SK-N-SH (cell line): ENCODE data around the gene MCM9. TPM values are rescaled to one million over a fixed set of nuclear protein-coding genes. Genes with fewer than 3 reads are reported as not detected.

ENCODE experiments used
- CTCF ChIA-PET: fragments of 300-600, 350-600 bp; formaldehyde crosslinking; extraction: SDS; loops from one replicate; lab custom pipeline; 2021; lab: Yijun Ruan, JAX
- POLR2A ChIA-PET: fragments of 350-600 bp; sonication (Branson Sonifier 250); formaldehyde crosslinking; extraction: SDS; loops from one replicate; lab custom pipeline; 2020; ENCODE audit warnings: antibody characterized with exemption, inconsistent platforms; lab: Yijun Ruan, JAX
- DNase-seq: peaks from one replicate; pipeline ENCODE4 v3.0.0; 2012
- H2AFZ ChIP-seq: fragments of 200-600 bp; sonication (generic); 2 replicates; pipeline ENCODE4 v1.8.1; 2016; ENCODE audit warnings: antibody characterized with exemption, mild to moderate bottlenecking, low read depth
- H3F3A ChIP-seq: fragments of 200-600 bp; sonication (generic); replicated peaks from 2 replicates; pipeline ENCODE3; 2016; ENCODE audit warnings: antibody characterized with exemption, mild to moderate bottlenecking; ENCODE audit not compliant: insufficient read depth
- H3K27ac ChIP-seq, 2 experiments: fragments of 200-500 bp in 1 of 2; fragments of 200-600 bp in 1 of 2; sonication (Bioruptor generic) in 1 of 2; sonication (generic), shearing (Covaris generic) in 1 of 2; 2 replicates each; pipeline versions ENCODE4 v1.5.1 to v1.6.1; 2014 to 2016; ENCODE audit warnings: low read depth in 2 of 2, inconsistent platforms in 1 of 2, low read length in 1 of 2, mild to moderate bottlenecking in 1 of 2, mixed read lengths in 1 of 2
- H3K27me3 ChIP-seq: fragments of 200-600 bp; sonication (generic), shearing (Covaris generic); 2 replicates; pipeline ENCODE4 v1.6.1; 2016; ENCODE audit warnings: mixed run types; ENCODE audit not compliant: insufficient read depth
- H3K36me3 ChIP-seq, 2 experiments: fragments of 200-500 bp in 1 of 2; fragments of 200-600 bp in 1 of 2; sonication (Bioruptor generic) in 1 of 2; sonication (generic) in 1 of 2; replicated peaks in 1 of 2; 2 replicates each; pipeline versions ENCODE3 to v1.5.1; 2014 to 2016; ENCODE audit warnings: low read length in 1 of 2, mild to moderate bottlenecking in 1 of 2; ENCODE audit not compliant: insufficient read depth in 2 of 2, control insufficient read depth in 1 of 2
- H3K4me1 ChIP-seq, 2 experiments: fragments of 200-500 bp in 1 of 2; fragments of 200-600 bp in 1 of 2; sonication (Bioruptor generic) in 1 of 2; sonication (generic), shearing (Covaris generic) in 1 of 2; 2 replicates each; pipeline versions ENCODE4 v1.5.1 to v1.6.1; 2014 to 2016; ENCODE audit warnings: low read depth in 1 of 2, low read length in 1 of 2, mixed run types in 1 of 2; ENCODE audit not compliant: insufficient read depth in 2 of 2, control insufficient read depth in 1 of 2
- H3K4me2 ChIP-seq: fragments of 200-600 bp; sonication (generic), shearing (Covaris generic); 2 replicates; pipeline ENCODE4 v1.6.1; 2017; ENCODE audit warnings: mixed run types
- H3K4me3 ChIP-seq, 2 experiments: fragments of 200-500 bp in 1 of 2; fragments of 200-600 bp in 1 of 2; sonication (Bioruptor generic) in 1 of 2; sonication (generic), shearing (Covaris generic) in 1 of 2; 2 replicates each; pipeline versions ENCODE4 v1.5.1 to v1.8.1; 2014 to 2016; ENCODE audit warnings: low read depth in 2 of 2, inconsistent platforms in 1 of 2, low read length in 1 of 2, mild to moderate bottlenecking in 1 of 2, mixed read lengths in 1 of 2, moderate library complexity in 1 of 2
- H3K79me2 ChIP-seq: fragments of 200-600 bp; sonication (generic); 2 replicates; pipeline ENCODE4 v1.8.1; 2017; ENCODE audit warnings: mild to moderate bottlenecking; ENCODE audit not compliant: insufficient read depth
- H3K9ac ChIP-seq: fragments of 200-600 bp; sonication (generic); 2 replicates; pipeline ENCODE4 v1.6.1; 2017; ENCODE audit warnings: mixed run types
- H3K9me2 ChIP-seq: fragments of 200-600 bp; sonication (generic); 2 replicates; pipeline ENCODE4 v1.6.1; 2017; ENCODE audit warnings: mixed run types
- H3K9me3 ChIP-seq: fragments of 200-600 bp; sonication (generic); 2 replicates; pipeline ENCODE4 v1.6.1; 2017; ENCODE audit warnings: mixed run types, mild to moderate bottlenecking, moderate library complexity
- H4K20me1 ChIP-seq: fragments of 200-600 bp; sonication (generic); 2 replicates; pipeline ENCODE4 v1.6.1; 2017; ENCODE audit warnings: mild to moderate bottlenecking, mixed run types; ENCODE audit not compliant: insufficient read depth
- EZH2phosphoT487 ChIP-seq: fragments of 200-600 bp; sonication (generic); IDR thresholded peaks from 2 replicates; pipeline ENCODE4 v1.6.1; 2017; ENCODE audit warnings: low read depth, mixed run types, mild to moderate bottlenecking, antibody characterized with exemption, moderate library complexity, borderline replicate concordance
- FOSL2 ChIP-seq: IDR thresholded peaks from 2 replicates; pipeline ENCODE4 v1.4.0; 2012; ENCODE audit warnings: low read depth, mild to moderate bottlenecking, moderate library complexity, borderline replicate concordance
- FOXJ3 ChIP-seq: sonication (generic); formaldehyde crosslinking; IDR thresholded peaks from 2 replicates; pipeline ENCODE4 v1.5.1; 2020; ENCODE audit warnings: mild to moderate bottlenecking, missing genetic modification reagents
- JUND ChIP-seq: IDR thresholded peaks from 2 replicates; pipeline ENCODE4 v1.4.0; 2012
- MEF2A ChIP-seq: IDR thresholded peaks from 2 replicates; pipeline ENCODE4 v1.4.0; 2012; ENCODE audit warnings: low read depth, borderline replicate concordance
- NFIC ChIP-seq: IDR thresholded peaks from 2 replicates; pipeline ENCODE4 v1.4.0; 2012; ENCODE audit warnings: borderline replicate concordance
- NRF1 ChIP-seq: IDR thresholded peaks from 2 replicates; pipeline ENCODE4 v1.6.1; 2012; ENCODE audit warnings: low read depth, mild to moderate bottlenecking, low read length
- POLR2AphosphoS5 ChIP-seq: IDR thresholded peaks from 2 replicates; pipeline ENCODE4 v1.6.1; 2012; ENCODE audit warnings: low read depth, low read length
- RCOR1 ChIP-seq: fragments of 150-350 bp; IDR thresholded peaks from 2 replicates; pipeline ENCODE4 v1.6.1; 2017; ENCODE audit warnings: antibody characterized with exemption, low read length
- SIN3A ChIP-seq: IDR thresholded peaks from 2 replicates; pipeline ENCODE4 v1.6.1; 2012; ENCODE audit warnings: low read depth, mild to moderate bottlenecking, low read length, moderate library complexity, borderline replicate concordance
- TAF1 ChIP-seq: IDR thresholded peaks from 2 replicates; pipeline ENCODE4 v1.6.1; 2012; ENCODE audit warnings: low read depth, mild to moderate bottlenecking, low read length, moderate library complexity, borderline replicate concordance
- TCF12 ChIP-seq: IDR thresholded peaks from 2 replicates; pipeline ENCODE4 v1.4.0; 2012
- TEAD4 ChIP-seq: IDR thresholded peaks from 2 replicates; pipeline ENCODE4 v1.4.0; 2012; ENCODE audit warnings: mild to moderate bottlenecking, borderline replicate concordance; ENCODE audit not compliant: insufficient read depth
- YY1 ChIP-seq: IDR thresholded peaks from 2 replicates; pipeline ENCODE4 v1.4.0; 2012; ENCODE audit warnings: low read depth, mild to moderate bottlenecking
- WGBS: methylation state at CpG from one replicate; pipeline ENCODE4 v1.1.6; 2017; ENCODE audit warnings: low lambda C conversion rate; 5-methylcytosine and 5-hydroxymethylcytosine counted together
- polyA plus RNA-seq, 3 experiments: library from polyadenylated mRNA; depleted of rRNA; stranded (reverse); fragments of >200 nt; gene quantifications; 2 replicates each; pipeline ENCODE4 v1.2.3, GENCODE V29; 2012
- TF ChIP-seq, protein P1 (sequence below): IDR thresholded peaks from 2 replicates; pipeline ENCODE4; 2012
- TF ChIP-seq, protein P2 (sequence below): IDR thresholded peaks from 2 replicates; pipeline ENCODE4 v1.4.0; 2012; ENCODE audit warnings: low read depth, borderline replicate concordance
- TF ChIP-seq, protein P3 (sequence below): fragments of 150-350 bp; IDR thresholded peaks from 2 replicates; pipeline ENCODE4 v1.6.1; 2017; ENCODE audit warnings: antibody characterized with exemption, low read length, low read depth, borderline replicate concordance

Gene MCM9
- polyA plus RNA-seq, 1 of the 3 experiments (the other 2 are of a cell fraction), result 1.7 TPM

- Histone ChIP-seq H3K27me3 (no peaks in the 10 kb centered on the region), H3K4me1 (peaks cover 0 to 5% of the 10 kb centered on the region in 2 experiments; a peak in 1 of 4 replicates), H3K36me3 (peaks cover 67 to 72% of the 10 kb centered on the region in 2 experiments), H4K20me1 (no peaks in the 10 kb centered on the region), H3K9me2 (no peaks in the 10 kb centered on the region), H3K79me2 (peaks cover 7% of the 10 kb centered on the region; the same call in 1 of the 2 replicates), H3K4me2 (no peak overlapping the region), H3K27ac (no peak overlapping the region), H3F3A (no peaks in the 10 kb centered on the region), H3K9ac (no peak overlapping the region), H2AFZ (no peak overlapping the region), H3K4me3 (no peak overlapping the region), H3K9me3 (no peaks in the 10 kb centered on the region)
- 94% methylated on average over 1 of the region's 1 CpG for WGBS
- no peak for DNase-seq
- TF ChIP-seq, protein P1, sequence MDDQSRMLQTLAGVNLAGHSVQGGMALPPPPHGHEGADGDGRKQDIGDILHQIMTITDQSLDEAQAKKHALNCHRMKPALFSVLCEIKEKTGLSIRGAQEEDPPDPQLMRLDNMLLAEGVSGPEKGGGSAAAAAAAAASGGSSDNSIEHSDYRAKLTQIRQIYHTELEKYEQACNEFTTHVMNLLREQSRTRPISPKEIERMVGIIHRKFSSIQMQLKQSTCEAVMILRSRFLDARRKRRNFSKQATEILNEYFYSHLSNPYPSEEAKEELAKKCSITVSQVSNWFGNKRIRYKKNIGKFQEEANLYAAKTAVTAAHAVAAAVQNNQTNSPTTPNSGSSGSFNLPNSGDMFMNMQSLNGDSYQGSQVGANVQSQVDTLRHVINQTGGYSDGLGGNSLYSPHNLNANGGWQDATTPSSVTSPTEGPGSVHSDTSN, result no peak
- no peak for TF ChIP-seq TAF1
- TF ChIP-seq TCF12, result no peak
- TF ChIP-seq JUND, result no peak
- no peak for TF ChIP-seq FOXJ3
- TF ChIP-seq FOSL2, result no peak
- TF ChIP-seq MEF2A, result no peak
- TF ChIP-seq NRF1, result no peak
- TF ChIP-seq, protein P2, sequence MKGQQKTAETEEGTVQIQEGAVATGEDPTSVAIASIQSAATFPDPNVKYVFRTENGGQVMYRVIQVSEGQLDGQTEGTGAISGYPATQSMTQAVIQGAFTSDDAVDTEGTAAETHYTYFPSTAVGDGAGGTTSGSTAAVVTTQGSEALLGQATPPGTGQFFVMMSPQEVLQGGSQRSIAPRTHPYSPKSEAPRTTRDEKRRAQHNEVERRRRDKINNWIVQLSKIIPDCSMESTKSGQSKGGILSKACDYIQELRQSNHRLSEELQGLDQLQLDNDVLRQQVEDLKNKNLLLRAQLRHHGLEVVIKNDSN, result no peak
- no peak for TF ChIP-seq SIN3A
- TF ChIP-seq NFIC, result no peak
- TF ChIP-seq POLR2AphosphoS5, result no peak
- no peak for TF ChIP-seq RCOR1
- no peak for TF ChIP-seq YY1
- TF ChIP-seq, protein P3, sequence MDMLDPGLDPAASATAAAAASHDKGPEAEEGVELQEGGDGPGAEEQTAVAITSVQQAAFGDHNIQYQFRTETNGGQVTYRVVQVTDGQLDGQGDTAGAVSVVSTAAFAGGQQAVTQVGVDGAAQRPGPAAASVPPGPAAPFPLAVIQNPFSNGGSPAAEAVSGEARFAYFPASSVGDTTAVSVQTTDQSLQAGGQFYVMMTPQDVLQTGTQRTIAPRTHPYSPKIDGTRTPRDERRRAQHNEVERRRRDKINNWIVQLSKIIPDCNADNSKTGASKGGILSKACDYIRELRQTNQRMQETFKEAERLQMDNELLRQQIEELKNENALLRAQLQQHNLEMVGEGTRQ, result no peak
- no peak for TF ChIP-seq EZH2phosphoT487
- POLR2A ChIA-PET, result no interaction called here
- CTCF ChIA-PET, result interaction anchor here (1.2 to 2.4 kb wide), 2 partner anchors 8 to 12 kb away, joined by 3 to 9 read pairs; no protein-coding TSS in a partner anchor
These were observed 26.5 kb downstream of the MCM9 start for GRCh38 chr6:118908441-118908840.

GRCh38 chr6:118905851-118906250 lies 29.1 kb downstream of the MCM9 start:
- no peak overlapping the region for H3K9ac ChIP-seq
- H3K9me2 ChIP-seq, result no peaks in the 10 kb centered on the region
- DNase-seq, result no peak
- H3K36me3 ChIP-seq, result peaks cover 62% of the 10 kb centered on the region in 2 experiments
- peaks cover 16% of the 10 kb centered on the region for H3K79me2 ChIP-seq
- TF ChIP-seq YY1 (no peak), TEAD4 (no peak)
- no peak overlapping the region for H2AFZ ChIP-seq
- H3K27me3 ChIP-seq, result no peaks in the 10 kb centered on the region
- no peaks in the 10 kb centered on the region for H4K20me1 ChIP-seq
- ChIA-PET POLR2A (no interaction called here), CTCF (no interaction called here)
- H3K27ac ChIP-seq, result no peak overlapping the region
- H3K9me3 ChIP-seq, result no peaks in the 10 kb centered on the region
- peaks cover 0 to 3% of the 10 kb centered on the region in 2 experiments; a peak in 2 of 4 replicates for H3K4me1 ChIP-seq
- H3F3A ChIP-seq, result no peaks in the 10 kb centered on the region
- no peak overlapping the region for H3K4me3 ChIP-seq
- 100% methylated on average over 4 of the region's 4 CpGs for WGBS
- H3K4me2 ChIP-seq, result no peak overlapping the region
